HEK293 (cell line): ENCODE results near the gene SYN1.
A peak's percentile ranks its signal among the peaks of the same experiment; 100 is the strongest.

Experiments
- FEZF1 ChIP-seq: fragments of 450-650 bp; formaldehyde crosslinking; IDR thresholded peaks from 2 replicates; pipeline ENCODE4 v1.5.1; 2016; ENCODE audit warnings: missing biosample characterization, missing genetic modification characterization
- GLIS1 ChIP-seq: fragments of 450-650 bp; formaldehyde crosslinking; IDR thresholded peaks from 2 replicates; pipeline ENCODE4 v1.5.1; 2016; ENCODE audit warnings: missing biosample characterization, missing genetic modification characterization
- IKZF3 ChIP-seq: fragments of 450-650 bp; IDR thresholded peaks from 2 replicates; pipeline ENCODE4 v1.5.0; 2018; ENCODE audit warnings: missing biosample characterization, mild to moderate bottlenecking, missing genetic modification characterization, moderate library complexity
- KLF17 ChIP-seq: fragments of 450-650 bp; formaldehyde crosslinking; IDR thresholded peaks from 2 replicates; pipeline ENCODE4 v1.5.1; 2016; ENCODE audit warnings: missing biosample characterization, missing genetic modification characterization
- SP2 ChIP-seq: fragments of 450-650 bp; formaldehyde crosslinking; IDR thresholded peaks from 2 replicates; pipeline ENCODE4 v1.5.1; 2016; ENCODE audit warnings: missing biosample characterization, missing genetic modification characterization
- SP3 ChIP-seq: fragments of 450-650 bp; formaldehyde crosslinking; IDR thresholded peaks from 2 replicates; pipeline ENCODE4 v1.5.1; 2016; ENCODE audit warnings: missing biosample characterization, missing genetic modification characterization
- TCF7L2 ChIP-seq: IDR thresholded peaks from 2 replicates; pipeline ENCODE4 v1.6.1; 2011; ENCODE audit warnings: low read depth, mild to moderate bottlenecking, inconsistent platforms, low read length, moderate library complexity, borderline replicate concordance
- YY2 ChIP-seq: fragments of 450-650 bp; formaldehyde crosslinking; IDR thresholded peaks from 2 replicates; pipeline ENCODE4 v1.5.1; 2016; ENCODE audit warnings: missing biosample characterization, missing genetic modification characterization
- ZBTB20 ChIP-seq: fragments of 450-650 bp; formaldehyde crosslinking; IDR thresholded peaks from 2 replicates; pipeline ENCODE4 v1.5.1; 2016; ENCODE audit warnings: missing biosample characterization, missing genetic modification characterization
- ZBTB7A ChIP-seq: fragments of 450-650 bp; formaldehyde crosslinking; IDR thresholded peaks from 2 replicates; pipeline ENCODE4 v1.5.1; 2016; ENCODE audit warnings: low read depth, missing biosample characterization, missing genetic modification characterization
- ZFHX2 ChIP-seq: fragments of 450-650 bp; formaldehyde crosslinking; conservative IDR thresholded peaks from 2 replicates; pipeline ENCODE4 v1.5.1; 2016; ENCODE audit warnings: missing biosample characterization, missing genetic modification characterization
- ZFP37 ChIP-seq: fragments of 450-650 bp; formaldehyde crosslinking; IDR thresholded peaks from 2 replicates; pipeline ENCODE4 v1.5.1; 2016; ENCODE audit warnings: missing biosample characterization, missing genetic modification characterization
- ZNF133 ChIP-seq: fragments of 450-650 bp; formaldehyde crosslinking; IDR thresholded peaks from 2 replicates; pipeline ENCODE4 v1.5.1; 2016; ENCODE audit warnings: missing biosample characterization, missing genetic modification characterization
- ZNF157 ChIP-seq: fragments of 450-650 bp; formaldehyde crosslinking; IDR thresholded peaks from 2 replicates; pipeline ENCODE4 v1.5.1; 2016; ENCODE audit warnings: missing biosample characterization, missing genetic modification characterization
- ZNF184 ChIP-seq: fragments of 450-650 bp; IDR thresholded peaks from 2 replicates; pipeline ENCODE4 v1.5.1; 2018; ENCODE audit warnings: missing biosample characterization, mild to moderate bottlenecking, missing genetic modification characterization
- ZNF214 ChIP-seq: fragments of 450-650 bp; formaldehyde crosslinking; IDR thresholded peaks from 2 replicates; pipeline ENCODE4 v1.5.1; 2017; ENCODE audit warnings: missing biosample characterization, mild to moderate bottlenecking, missing genetic modification characterization, borderline replicate concordance
- ZNF324 ChIP-seq: fragments of 450-650 bp; formaldehyde crosslinking; IDR thresholded peaks from 2 replicates; pipeline ENCODE4 v1.5.1; 2016; ENCODE audit warnings: missing biosample characterization, missing genetic modification characterization
- ZNF366 ChIP-seq: fragments of 450-650 bp; formaldehyde crosslinking; conservative IDR thresholded peaks from 2 replicates; pipeline ENCODE4 v1.5.1; 2016; ENCODE audit warnings: missing biosample characterization, missing genetic modification characterization
- ZNF521 ChIP-seq: fragments of 450-650 bp; formaldehyde crosslinking; IDR thresholded peaks from 2 replicates; pipeline ENCODE4 v1.5.1; 2017; ENCODE audit warnings: missing biosample characterization, mild to moderate bottlenecking, missing genetic modification characterization
- ZNF529 ChIP-seq: fragments of 450-650 bp; formaldehyde crosslinking; IDR thresholded peaks from 2 replicates; pipeline ENCODE4 v1.5.1; 2017; ENCODE audit warnings: missing genetic modification characterization, missing biosample characterization; ENCODE audit not compliant: insufficient replicate concordance
- ZNF626 ChIP-seq: fragments of 450-650 bp; sonication (Bioruptor Pico); formaldehyde crosslinking; IDR thresholded peaks from 2 replicates; pipeline ENCODE4 v1.5.1; 2018; ENCODE audit warnings: missing biosample characterization, missing genetic modification characterization, inconsistent platforms
- ZNF664 ChIP-seq: fragments of 450-650 bp; formaldehyde crosslinking; IDR thresholded peaks from 2 replicates; pipeline ENCODE4 v1.5.1; 2016; ENCODE audit warnings: missing biosample characterization, missing genetic modification characterization
- ZNF707 ChIP-seq: fragments of 450-650 bp; formaldehyde crosslinking; IDR thresholded peaks from 2 replicates; pipeline ENCODE4 v1.5.1; 2016; ENCODE audit warnings: missing biosample characterization, missing genetic modification characterization
- ZNF792 ChIP-seq: fragments of 450-650 bp; formaldehyde crosslinking; IDR thresholded peaks from 2 replicates; pipeline ENCODE4 v1.5.1; 2016; ENCODE audit warnings: missing biosample characterization, missing genetic modification characterization
- ZNF830 ChIP-seq: fragments of 450-650 bp; IDR thresholded peaks from 2 replicates; pipeline ENCODE4 v1.5.0; 2018; ENCODE audit warnings: missing biosample characterization, missing genetic modification characterization, low read depth, mild to moderate bottlenecking, moderate library complexity
- TF ChIP-seq, protein P1 (sequence below): fragments of 450-650 bp; formaldehyde crosslinking; IDR thresholded peaks from 2 replicates; pipeline ENCODE4 v1.5.1; 2016; ENCODE audit warnings: missing biosample characterization, missing genetic modification characterization
- TF ChIP-seq, protein P2 (sequence below): fragments of 450-650 bp; formaldehyde crosslinking; IDR thresholded peaks from 2 replicates; pipeline ENCODE4 v1.5.1; 2017; ENCODE audit warnings: missing biosample characterization, missing genetic modification characterization
- TF ChIP-seq, protein P3 (sequence below): fragments of 450-650 bp; formaldehyde crosslinking; IDR thresholded peaks from 2 replicates; pipeline ENCODE4 v1.5.1; 2016; ENCODE audit warnings: missing biosample characterization, missing genetic modification characterization, borderline replicate concordance
- TF ChIP-seq, protein P4 (sequence below): fragments of 450-650 bp; formaldehyde crosslinking; IDR thresholded peaks from 2 replicates; pipeline ENCODE4 v1.5.1; 2016; ENCODE audit warnings: missing biosample characterization, missing genetic modification characterization
- TF ChIP-seq, protein P5 (sequence below): fragments of 450-650 bp; formaldehyde crosslinking; IDR thresholded peaks from 2 replicates; pipeline ENCODE4; 2016; ENCODE audit warnings: missing biosample characterization, missing genetic modification characterization

SYN1 gene

DNA sequence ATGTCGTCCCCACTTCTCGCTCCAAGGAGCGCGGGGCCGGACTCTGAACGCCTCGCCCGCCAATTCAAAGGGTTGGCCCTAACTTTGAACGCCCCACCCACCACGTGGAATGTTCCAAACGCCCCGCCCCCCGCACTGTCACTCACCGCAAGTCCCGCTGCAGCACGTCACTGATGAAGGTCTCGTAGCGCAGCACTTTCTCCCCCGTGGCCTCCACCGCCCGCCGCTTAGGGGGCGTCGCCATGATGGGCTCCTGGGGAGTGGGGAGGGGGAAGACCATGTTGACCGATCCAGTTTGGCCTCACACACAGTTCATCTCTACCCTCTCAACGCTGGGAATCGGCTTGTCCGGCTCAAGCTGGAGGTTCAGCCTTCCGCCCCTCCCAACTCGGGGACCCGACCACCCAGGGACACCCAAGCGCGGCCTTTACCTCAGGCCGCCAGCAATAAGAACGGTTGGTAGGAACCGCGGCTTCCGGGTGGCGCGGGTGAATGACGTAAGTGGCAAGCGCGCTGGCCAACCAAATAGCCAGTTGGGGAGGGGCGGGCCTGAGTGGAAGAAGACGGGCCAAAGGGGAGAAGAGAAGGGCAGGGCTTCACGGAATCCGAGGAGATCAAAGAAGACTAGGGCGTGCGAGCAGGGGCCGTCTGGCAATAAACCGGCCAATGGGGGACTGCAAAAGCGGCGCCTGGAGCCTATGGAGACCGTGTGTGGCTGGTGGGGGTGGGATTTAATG lies 39.2 kb upstream of the SYN1 start, which contains the start of gene UXT (continued):
- TF ChIP-seq ZNF324 (tag by site-specific recombination): peak; percentile 72
- TF ChIP-seq ZNF157 (tag by site-specific recombination): no peak
- peak; percentile 94 for TF ChIP-seq ZBTB7A (tag by site-specific recombination)
- TF ChIP-seq ZNF521: no peak
- no peak for TF ChIP-seq ZNF133
- peak; percentile 92 for TF ChIP-seq GLIS1
- TF ChIP-seq KLF17 (tag by site-specific recombination): peak; percentile 67
- no peak for TF ChIP-seq ZNF707 (tag by site-specific recombination)
- TF ChIP-seq ZNF626 (tag by site-specific recombination): no peak
- TF ChIP-seq ZNF366 (tag by site-specific recombination): peak; percentile 69
- TF ChIP-seq FEZF1: no peak
- peak; percentile 94 for TF ChIP-seq SP3 (tag by site-specific recombination)
- TF ChIP-seq ZNF664: no peak
- TF ChIP-seq ZNF830 (tag by site-specific recombination): no peak
- TF ChIP-seq, protein P1, sequence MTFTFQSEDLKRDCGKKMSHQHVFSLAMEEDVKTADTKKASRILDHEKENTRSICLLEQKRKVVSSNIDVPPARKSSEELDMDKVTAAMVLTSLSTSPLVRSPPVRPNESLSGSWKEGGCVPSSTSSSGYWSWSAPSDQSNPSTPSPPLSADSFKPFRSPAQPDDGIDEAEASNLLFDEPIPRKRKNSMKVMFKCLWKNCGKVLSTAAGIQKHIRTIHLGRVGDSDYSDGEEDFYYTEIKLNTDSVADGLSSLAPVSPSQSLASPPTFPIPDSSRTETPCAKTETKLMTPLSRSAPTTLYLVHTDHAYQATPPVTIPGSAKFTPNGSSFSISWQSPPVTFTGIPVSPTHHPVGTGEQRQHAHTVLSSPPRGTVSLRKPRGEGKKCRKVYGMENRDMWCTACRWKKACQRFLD (tag by site-specific recombination): no peak
- TF ChIP-seq, protein P2, sequence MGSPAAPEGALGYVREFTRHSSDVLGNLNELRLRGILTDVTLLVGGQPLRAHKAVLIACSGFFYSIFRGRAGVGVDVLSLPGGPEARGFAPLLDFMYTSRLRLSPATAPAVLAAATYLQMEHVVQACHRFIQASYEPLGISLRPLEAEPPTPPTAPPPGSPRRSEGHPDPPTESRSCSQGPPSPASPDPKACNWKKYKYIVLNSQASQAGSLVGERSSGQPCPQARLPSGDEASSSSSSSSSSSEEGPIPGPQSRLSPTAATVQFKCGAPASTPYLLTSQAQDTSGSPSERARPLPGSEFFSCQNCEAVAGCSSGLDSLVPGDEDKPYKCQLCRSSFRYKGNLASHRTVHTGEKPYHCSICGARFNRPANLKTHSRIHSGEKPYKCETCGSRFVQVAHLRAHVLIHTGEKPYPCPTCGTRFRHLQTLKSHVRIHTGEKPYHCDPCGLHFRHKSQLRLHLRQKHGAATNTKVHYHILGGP: no peak
- TF ChIP-seq TCF7L2: peak; percentile 96; the same call in 1 of the 2 replicates
- no peak for TF ChIP-seq ZNF214 (tag by site-specific recombination)
- TF ChIP-seq, protein P3, sequence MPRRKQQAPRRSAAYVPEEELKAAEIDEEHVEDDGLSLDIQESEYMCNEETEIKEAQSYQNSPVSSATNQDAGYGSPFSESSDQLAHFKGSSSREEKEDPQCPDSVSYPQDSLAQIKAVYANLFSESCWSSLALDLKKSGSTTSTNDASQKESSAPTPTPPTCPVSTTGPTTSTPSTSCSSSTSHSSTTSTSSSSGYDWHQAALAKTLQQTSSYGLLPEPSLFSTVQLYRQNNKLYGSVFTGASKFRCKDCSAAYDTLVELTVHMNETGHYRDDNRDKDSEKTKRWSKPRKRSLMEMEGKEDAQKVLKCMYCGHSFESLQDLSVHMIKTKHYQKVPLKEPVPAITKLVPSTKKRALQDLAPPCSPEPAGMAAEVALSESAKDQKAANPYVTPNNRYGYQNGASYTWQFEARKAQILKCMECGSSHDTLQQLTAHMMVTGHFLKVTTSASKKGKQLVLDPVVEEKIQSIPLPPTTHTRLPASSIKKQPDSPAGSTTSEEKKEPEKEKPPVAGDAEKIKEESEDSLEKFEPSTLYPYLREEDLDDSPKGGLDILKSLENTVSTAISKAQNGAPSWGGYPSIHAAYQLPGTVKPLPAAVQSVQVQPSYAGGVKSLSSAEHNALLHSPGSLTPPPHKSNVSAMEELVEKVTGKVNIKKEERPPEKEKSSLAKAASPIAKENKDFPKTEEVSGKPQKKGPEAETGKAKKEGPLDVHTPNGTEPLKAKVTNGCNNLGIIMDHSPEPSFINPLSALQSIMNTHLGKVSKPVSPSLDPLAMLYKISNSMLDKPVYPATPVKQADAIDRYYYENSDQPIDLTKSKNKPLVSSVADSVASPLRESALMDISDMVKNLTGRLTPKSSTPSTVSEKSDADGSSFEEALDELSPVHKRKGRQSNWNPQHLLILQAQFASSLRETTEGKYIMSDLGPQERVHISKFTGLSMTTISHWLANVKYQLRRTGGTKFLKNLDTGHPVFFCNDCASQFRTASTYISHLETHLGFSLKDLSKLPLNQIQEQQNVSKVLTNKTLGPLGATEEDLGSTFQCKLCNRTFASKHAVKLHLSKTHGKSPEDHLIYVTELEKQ (tag by site-specific recombination): no peak
- peak; percentile 84 for TF ChIP-seq SP2
- peak; percentile 80 for TF ChIP-seq ZFP37
- TF ChIP-seq, protein P4, sequence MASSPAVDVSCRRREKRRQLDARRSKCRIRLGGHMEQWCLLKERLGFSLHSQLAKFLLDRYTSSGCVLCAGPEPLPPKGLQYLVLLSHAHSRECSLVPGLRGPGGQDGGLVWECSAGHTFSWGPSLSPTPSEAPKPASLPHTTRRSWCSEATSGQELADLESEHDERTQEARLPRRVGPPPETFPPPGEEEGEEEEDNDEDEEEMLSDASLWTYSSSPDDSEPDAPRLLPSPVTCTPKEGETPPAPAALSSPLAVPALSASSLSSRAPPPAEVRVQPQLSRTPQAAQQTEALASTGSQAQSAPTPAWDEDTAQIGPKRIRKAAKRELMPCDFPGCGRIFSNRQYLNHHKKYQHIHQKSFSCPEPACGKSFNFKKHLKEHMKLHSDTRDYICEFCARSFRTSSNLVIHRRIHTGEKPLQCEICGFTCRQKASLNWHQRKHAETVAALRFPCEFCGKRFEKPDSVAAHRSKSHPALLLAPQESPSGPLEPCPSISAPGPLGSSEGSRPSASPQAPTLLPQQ (tag by site-specific recombination): no peak
- TF ChIP-seq, protein P5, sequence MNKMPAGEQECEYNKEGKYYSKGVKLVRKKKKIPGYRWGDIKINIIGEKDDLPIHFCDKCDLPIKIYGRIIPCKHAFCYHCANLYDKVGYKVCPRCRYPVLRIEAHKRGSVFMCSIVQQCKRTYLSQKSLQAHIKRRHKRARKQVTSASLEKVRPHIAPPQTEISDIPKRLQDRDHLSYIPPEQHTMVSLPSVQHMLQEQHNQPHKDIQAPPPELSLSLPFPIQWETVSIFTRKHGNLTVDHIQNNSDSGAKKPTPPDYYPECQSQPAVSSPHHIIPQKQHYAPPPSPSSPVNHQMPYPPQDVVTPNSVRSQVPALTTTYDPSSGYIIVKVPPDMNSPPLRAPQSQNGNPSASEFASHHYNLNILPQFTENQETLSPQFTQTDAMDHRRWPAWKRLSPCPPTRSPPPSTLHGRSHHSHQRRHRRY (tag by site-specific recombination): no peak
- peak; percentile 50; the same call in 1 of the 2 replicates for TF ChIP-seq ZBTB20 (tag by site-specific recombination)
- peak; percentile 86 for TF ChIP-seq YY2 (tag by site-specific recombination)
- no peak for TF ChIP-seq ZNF792 (tag by site-specific recombination)
- peak; percentile 7; the same call in 1 of the 2 replicates for TF ChIP-seq ZFHX2
- TF ChIP-seq IKZF3 (tag by site-specific recombination): no peak
- no peak for TF ChIP-seq ZNF529 (tag by site-specific recombination)
- TF ChIP-seq ZNF184 (tag by site-specific recombination): no peak
